ENCODE measurements around the gene SCGB2B2. TPM values are rescaled to one million over a fixed set of nuclear protein-coding genes. Genes with fewer than 3 reads are reported as not detected.

Gene SCGB2B2
- total RNA-seq, 1 experiment from 2014 or later: 0.07 TPM

Other genes with a start within 250 kb of the SCGB2B2 start
- gene UBA2, start 248.8 kb downstream of the SCGB2B2 start, total RNA-seq (2014; rRNA removed; shearing (Covaris generic)): 138 and 188 TPM in 2 replicates
- gene WTIP, start 195.4 kb downstream of the SCGB2B2 start, total RNA-seq (2014; rRNA removed; shearing (Covaris generic)): 10.1 and 15.3 TPM in 2 replicates
- gene ZNF302, start 519 bp upstream of the SCGB2B2 start, total RNA-seq (2014; rRNA removed; shearing (Covaris generic)): 10.7 and 14.8 TPM in 2 replicates
- gene ZNF181, start 57.1 kb upstream of the SCGB2B2 start, total RNA-seq (2014; rRNA removed; shearing (Covaris generic)): 3.3 and 10.4 TPM in 2 replicates
- 8.4 and 10.5 TPM in 2 replicates for gene ZNF599, start 96.1 kb upstream of the SCGB2B2 start, total RNA-seq (2014; rRNA removed; shearing (Covaris generic))
- gene ZNF30, start 249.7 kb upstream of the SCGB2B2 start, total RNA-seq (2014; rRNA removed; shearing (Covaris generic)): 2.6 and 3.5 TPM in 2 replicates

All from M059J (cell line).